NCI-H82 treated with DMSO at 0.1 percent for 48 hours (cell line): ENCODE measurements around the gene CD52.
A peak's percentile ranks its signal among the peaks of the same experiment; 100 is the strongest.

Experiments
- DNase-seq: peaks from one replicate; lab custom pipeline; 2025; ENCODE audit not compliant: unreplicated experiment; lab: John Stamatoyannopoulos, UW

The CD52 gene

DNA sequence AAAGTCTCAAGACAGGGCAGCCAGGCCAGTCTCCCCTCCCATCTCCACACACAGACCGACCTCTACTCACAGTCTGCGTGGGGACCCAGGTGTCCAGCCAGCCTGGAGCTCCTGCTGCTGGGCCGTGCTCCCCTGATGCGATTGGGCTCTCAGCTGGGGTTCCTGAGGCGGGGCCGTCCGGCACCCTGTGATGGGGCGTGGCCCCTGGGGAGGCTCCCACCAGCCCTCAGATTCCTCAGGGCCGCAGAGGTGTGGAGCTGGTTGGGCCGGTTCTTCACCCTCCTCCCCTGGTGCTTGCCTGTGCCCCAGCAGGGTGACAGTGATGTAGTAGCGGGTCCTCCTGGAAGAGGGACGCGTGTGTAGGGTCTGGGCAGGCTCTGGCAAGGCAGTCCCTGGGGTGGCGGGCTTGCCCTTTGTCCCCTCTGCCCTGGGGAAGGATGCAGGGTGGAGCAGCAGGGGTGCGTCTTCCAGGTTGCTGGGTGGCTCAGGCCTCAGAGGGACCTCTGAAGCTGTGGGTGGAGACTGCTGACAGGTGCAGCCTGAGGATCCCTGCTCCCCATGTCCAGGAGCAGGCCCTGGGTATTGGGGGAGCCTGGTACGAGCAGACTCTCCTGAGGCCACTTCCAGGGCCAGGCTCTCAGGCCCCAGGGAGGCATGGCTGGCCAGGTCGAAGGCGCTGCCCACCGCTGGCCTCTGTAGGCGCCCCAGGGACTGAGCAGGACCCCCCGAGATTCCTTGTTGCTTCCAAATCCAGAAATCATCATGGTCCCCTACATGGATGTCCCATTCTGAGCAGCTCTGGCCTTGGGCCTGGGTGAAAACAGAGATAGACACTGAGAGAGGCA is 36.4 kb downstream of the CD52 start, which contains the start of gene CRYBG2:
Gene CRYBG2, minus strand, starts transcription at position 155 of the 845 bp plus-strand sequence. CDS start 7,473 bp downstream, outside the sequence.
- no peak for DNase-seq

DNA sequence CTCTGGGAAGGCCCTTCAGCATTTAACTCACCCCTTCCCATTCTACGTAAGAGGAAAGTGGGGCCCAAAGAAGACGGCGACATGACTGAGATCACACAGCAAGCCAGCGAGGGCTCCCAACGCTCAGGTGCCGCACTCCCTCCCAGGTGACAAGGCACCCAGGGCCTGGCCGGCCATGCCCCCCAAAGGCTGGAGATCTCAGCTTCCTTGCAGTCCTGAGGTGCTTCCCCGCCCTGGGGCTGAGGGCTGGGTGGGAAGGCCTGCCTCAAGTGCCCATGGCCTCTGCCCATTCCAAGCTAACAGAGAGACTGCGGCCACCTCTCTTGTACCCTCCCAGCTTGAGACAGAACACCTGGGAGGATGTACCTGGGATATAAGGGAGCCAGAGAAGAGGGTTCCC is 37.2 kb downstream of the CD52 start:
- DNase-seq = no peak

DNA sequence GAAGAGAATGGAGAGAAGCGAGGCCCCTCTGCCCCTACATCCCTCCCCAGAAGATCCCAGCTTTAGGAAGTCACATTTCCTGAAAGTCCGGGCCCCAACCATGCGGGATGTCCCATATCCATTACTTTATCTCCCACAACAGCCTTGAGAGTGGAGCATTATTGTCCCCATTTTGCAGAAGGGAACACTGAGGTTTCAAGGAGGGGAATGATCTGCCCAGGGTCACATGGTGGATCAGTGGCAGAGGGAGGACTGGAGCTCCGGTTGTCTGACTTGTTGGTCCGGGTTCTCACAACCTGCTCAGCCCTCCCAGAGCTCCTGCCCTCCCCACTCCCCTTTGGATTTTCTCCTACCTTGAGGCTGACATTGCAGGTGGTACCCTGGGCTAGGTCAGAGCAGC is 38.3 kb downstream of the CD52 start:
- no peak for DNase-seq

DNA sequence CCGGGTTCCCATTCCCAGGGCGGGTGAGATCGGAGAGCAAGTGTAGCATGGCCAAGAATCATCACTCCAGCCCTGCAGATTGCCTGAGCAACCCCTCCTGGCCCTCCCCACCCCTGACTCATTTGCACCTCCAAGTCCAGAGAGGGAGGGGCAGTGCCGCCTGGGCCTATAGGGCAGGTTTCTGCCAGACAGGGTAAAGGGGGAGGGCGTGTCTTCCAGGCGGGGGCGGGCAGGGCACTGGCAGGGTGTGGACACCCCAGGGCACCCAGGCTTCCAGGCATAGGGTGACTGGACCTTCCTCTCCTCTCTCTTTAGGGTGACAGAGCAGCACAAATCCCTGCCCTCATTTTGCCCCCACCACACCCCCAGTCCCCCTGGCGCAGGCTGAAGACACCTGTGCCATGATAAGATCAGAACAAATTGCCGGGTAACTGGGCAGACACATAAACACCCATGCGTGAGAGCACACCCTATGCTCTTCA is 39.4 kb downstream of the CD52 start:
- no peak for DNase-seq

DNA sequence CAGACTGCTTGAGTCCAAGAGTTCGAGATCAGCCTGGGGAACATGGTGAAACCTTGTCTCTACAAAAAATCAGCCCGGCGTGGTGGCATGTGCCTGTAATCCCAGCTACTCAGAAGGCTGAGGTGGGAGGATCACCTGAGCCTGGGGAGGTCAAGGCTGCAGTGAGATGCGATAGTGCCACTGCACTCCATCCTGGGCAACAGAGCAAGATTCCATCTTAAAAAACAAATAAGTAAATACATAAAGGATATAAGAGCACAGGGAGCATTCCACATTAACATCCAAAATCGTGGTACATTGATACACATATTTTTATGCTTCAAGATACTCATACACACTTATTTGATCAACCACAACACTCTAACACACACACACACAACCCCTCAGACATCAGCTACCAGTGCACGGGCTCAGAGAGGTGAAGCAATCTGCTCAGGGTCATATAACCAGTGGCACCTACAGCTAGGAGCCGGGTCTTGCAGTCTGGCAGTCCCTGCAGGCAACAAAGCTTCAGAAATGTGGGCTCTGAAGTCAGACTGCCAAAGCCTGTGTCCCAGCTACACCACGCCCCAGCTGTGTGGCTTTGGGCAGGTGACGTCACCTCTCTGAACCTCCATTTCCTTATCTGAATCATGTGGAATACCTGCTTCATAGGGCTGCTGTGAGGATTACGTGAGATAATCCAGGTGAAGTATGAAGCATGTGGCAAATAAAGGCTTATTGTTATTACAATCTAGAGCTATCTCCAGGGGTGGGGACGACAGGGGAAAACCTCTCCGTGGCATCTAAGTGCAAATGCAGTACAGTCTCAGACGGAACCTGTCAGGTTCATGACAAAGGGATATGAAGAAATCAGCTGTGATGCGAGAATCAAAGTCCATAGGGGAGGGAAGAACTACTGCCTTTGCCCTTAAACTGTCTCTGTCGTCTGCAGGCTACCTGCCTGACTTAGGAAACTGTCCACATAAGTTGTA is 40.9 kb downstream of the CD52 start:
- DNase-seq = no peak

DNA sequence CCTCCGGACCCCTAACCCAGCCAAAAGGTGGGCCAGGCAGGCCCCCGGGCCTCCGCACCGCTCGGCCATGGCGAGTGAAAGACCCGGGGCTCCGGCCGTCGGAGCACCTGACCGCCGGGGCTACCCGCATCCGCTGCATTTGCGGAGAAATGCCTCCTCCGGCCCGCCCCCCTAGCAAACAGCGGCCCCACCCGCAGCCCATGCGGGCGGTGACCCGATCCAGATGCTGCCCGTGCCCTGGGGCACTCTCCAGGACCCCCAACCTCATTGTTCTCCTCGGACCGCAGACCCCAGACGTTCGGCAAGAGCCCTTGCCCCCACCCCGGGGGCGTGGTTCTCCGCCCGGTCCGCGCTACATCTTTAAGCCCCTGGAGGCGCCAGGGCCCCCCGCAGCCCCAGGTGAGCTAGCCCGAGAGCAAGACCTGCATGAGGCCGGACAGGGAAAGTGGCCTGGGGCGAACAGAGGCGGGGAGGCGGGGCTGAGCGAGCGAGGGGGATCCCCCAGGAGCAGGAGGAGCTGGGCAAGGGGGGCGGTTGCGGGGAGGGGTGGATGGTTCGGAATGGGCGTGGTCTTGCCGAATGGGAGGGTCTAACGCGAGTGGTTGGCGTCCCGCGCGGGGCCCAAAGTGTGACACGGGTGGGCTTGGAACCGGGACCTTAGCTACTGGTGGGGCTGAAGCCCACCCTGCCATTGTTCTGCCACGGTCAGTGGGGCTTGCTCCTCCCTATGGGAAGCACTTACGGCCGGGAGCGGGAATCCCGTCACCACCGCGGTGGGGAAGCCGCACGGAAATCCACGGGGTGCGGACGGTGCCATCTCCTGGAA is 42.4 kb downstream of the CD52 start:
- DNase-seq = no peak

DNA sequence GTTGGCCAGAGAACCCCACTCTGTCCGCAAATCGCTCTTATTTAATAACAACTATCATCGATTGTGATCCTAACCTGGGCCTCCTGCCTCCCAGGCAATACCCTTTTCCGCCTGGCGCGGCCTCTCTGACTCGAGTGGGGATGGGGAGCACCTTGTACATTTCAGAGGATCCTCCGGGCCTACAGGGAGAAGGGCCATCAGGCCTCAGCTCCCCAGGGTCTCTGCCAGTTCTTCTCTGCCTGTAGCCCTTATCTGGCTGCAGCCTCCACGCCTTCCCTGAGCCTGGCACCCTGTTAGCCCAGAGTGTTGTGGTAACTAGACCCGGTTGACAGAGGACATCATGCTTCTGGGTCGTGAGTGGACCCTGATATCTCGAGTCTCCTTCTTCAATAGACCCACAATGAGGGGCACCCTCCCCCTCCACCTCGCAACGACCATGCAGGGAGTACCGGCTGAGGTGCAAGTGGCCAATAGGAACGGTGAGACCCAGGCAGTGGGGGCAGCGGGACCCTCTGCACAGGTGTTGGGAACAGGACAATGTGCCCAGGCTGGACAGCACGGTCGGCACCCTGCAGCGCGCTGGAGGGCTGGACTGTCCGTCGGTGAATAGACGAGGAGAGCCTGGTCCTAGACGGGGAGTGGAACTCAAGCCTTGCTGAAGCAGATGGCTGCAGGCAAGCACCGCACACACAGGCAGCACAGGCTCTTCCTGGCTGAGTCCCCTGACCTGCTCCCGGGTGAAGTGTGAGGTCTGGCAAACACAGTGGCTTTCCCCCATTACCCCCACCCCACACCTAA is 43.2 kb downstream of the CD52 start:
- DNase-seq = no peak

DNA sequence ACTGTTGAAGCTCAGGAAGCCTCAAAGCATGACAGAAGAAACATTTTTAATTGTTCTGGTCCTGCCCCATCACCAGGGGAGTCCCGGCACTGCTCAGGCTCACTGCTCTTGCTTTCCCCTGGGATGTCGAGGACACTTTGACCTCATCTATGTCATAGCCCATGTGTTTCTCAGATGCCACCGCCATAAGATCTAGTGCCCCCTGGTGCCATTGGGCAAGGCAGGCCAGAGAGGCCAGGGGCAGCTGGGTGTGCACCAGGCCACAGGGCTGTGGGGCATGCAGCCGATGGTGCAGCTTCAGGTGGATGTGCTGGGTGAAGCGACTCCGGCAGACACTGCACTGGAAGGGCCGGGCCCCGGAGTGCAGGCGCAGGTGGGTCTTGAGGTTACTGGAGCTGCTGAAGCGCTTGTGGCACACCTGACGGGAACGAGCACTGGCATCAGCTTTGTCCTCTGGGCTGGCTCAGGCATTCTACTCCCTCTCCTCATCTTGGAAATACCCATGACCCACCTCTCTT is 43.9 kb downstream of the CD52 start:
- no peak for DNase-seq

DNA sequence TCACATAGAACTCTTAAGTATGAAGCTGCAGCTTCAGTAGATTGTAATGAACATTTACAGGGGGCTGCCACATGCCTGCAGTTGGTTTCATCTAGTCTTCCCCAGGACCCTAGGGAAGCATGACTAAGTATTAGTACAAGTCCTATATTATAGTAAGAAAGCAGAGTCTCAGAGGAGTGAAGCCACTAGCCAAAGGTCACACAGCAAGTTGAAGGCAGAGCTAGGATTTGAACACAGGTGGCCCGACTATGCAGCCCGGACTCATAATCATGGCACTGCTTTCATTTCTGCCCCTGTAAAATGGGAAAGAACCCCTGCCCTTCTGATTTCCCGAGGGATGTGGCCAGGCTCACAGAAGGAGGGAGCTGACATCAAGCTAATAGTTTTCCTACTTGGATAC is 44.6 kb downstream of the CD52 start:
- DNase-seq = no peak

DNA sequence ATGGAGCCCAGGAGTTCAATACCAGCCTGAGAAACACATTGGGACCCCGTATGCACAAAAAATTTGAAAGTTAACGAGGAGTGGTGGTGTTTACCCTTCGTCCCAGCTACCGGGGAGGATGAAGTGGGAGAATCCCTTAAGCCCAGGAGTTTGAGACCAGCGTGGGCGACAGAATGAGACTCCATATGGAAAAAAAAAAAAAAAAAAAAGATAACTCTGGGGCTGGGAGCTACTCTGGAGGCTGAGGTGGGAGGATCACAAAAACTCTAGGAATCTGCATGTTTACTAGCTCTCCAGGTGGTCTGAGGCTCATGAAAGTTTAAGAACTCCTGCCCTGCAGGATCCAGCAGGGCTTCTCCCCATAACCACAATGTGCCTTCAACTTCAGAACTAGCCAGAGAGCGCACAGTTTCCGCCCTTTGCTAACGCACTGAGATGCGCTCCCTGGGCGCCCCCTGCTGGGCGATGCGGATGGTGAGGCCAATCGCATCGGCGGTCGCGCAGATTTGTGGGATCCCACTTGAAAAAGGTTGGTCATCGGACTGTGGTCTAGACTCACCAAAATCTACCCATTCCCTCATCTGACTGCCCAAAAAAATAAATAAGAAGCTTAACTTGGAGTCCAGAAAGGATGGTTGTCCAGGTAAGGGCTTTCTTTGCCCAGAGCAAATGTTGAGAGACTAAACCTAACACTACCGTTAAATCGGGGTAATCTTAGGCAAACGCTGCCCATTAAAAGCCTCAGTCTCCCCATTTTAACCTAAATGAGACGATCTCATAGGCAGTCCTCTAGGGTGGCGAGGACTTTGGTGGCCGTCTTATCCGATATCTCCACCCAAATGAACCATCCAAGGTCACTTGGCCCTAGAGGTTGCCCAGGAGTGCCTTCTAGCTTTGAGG is 46.0 kb downstream of the CD52 start:
- peak; percentile 50 for DNase-seq

DNA sequence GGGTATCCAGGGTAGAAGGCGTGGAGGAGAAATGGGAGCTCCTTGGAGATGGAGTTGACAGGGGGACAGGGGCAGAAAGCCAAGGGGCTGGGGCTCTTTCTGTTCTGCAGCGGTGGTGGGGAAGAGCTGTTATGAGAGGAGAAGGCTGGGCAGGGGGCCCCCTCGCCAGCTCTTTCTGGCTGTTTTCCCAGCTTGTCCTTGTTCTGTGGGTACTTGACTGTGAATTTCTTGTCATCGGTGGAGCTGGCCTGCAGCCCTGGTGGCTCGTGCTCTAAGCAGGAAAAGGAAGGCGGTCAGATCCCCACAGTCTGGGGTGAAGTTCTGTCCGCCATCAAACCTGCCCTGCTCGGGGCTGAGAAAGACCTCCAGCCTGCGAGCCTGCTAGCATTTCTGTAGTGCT is 47.2 kb downstream of the CD52 start:
- no peak for DNase-seq

DNA sequence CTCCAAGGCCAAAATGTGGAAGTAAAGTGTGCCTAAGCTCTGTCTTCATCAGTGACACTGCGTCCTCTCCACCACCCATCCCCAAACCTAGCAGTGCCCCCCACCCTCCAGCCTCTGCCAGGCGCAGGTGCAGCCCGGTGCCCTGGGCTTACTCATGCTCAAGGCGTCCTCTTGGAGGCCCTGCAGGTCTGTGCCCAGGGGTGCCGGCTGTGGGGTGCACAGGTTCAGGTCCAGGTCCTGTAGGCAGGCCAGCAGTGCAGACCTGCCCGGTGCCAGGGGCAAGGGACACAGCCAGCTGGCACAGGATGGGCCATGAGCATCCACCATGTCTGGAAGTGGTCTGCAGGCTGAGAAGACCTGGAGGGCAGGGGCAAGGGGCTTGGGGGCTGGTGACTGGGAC is 49.7 kb downstream of the CD52 start:
- DNase-seq = no peak

DNA sequence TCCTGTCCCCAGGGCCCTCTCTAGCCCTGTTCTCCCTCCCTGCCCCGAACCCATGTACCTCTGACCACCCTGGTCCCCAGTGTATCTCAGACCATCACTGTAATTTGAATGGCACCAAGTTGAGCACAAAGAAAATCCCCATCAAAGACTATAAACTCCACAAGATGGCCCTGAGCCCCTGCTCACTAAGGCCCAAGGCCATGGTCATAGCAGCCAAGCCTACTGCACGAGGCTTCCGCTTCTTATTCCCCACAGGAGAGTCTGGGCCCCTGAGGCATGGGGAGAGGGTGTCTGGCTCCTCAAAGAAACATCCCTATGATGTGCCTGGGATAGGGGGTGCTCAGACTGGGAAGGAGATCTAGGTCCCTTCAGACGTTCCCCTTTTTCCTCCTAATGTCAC is 50.2 kb downstream of the CD52 start:
- DNase-seq = no peak

DNA sequence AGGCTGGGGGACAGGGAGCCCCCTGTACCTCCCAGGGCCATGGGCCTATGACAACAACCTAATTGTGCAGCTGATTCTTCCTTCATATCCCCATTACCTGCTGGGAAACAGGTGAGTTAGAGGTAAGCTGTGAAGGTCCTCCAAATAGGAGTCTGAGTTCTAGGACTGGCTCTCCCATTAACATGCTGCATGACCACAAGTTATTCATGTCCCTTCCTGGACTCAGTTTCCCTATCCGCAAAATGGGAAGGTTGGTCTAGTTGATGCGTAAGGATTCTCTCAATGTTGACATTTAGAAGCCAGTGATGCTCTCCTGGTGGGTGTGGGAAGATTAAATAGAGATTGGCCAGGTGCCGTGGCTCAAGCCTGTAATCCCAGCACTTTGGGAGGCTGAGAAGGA is 50.7 kb downstream of the CD52 start:
- no peak for DNase-seq
